HG02759 (cell line): ENCODE results near the gene RABL6.

Experiments used
- ATAC-seq: cut with Tn5 transposase; IDR thresholded peaks from one replicate; pipeline ENCODE4 v1.9.1; 2021; ENCODE audit warnings: mild to moderate bottlenecking, moderate library complexity; ENCODE audit not compliant: unreplicated experiment

The RABL6 gene

DNA sequence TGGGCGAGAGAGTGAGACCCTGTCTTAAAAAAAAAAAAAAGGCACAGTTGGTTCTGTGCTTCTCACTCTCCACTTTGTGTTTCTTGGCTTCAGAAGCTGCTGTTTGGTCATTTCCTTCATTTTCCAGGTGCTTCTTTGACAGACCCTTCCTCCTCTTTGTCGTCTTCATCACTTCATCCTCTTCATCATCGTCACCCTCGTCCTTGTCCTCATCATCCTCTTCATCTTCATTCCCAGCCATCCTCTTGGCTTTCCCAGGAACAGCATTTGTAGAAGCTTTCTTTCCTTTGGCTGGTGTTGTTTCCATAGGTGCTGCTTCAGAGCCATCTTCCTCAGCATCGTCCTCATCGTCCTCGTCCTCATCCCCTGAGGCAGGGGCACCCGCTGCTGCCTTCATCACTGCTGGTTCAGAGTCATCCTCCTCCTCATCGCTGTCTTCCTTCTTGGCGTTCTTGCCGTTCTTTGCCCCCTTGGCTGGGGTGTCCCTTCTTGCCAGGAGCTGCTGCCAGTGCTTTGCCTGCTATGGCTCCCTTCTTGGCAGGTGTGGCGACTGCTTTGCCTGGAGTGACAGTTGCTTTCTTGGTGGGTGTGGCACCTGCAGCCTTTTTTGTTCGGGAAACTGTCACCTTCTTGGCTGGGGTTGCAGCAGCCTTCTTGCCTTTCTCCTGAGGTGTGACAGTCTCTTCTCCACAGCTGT, 7.1 kb downstream of the RABL6 start:
- no peak for ATAC-seq

- no peak for ATAC-seq
Observed at GRCh38 chr9:136815422-136815782, 7.7 kb downstream of the RABL6 start.

- no peak for ATAC-seq
Observed at GRCh38 chr9:136820971-136821825, 13.4 kb downstream of the RABL6 start.

GRCh38 chr9:136821826-136822544, 14.2 kb downstream of the RABL6 start:
- ATAC-seq = no peak

- ATAC-seq = no peak
Observed at GRCh38 chr9:136823136-136824046, 15.6 kb downstream of the RABL6 start.

DNA sequence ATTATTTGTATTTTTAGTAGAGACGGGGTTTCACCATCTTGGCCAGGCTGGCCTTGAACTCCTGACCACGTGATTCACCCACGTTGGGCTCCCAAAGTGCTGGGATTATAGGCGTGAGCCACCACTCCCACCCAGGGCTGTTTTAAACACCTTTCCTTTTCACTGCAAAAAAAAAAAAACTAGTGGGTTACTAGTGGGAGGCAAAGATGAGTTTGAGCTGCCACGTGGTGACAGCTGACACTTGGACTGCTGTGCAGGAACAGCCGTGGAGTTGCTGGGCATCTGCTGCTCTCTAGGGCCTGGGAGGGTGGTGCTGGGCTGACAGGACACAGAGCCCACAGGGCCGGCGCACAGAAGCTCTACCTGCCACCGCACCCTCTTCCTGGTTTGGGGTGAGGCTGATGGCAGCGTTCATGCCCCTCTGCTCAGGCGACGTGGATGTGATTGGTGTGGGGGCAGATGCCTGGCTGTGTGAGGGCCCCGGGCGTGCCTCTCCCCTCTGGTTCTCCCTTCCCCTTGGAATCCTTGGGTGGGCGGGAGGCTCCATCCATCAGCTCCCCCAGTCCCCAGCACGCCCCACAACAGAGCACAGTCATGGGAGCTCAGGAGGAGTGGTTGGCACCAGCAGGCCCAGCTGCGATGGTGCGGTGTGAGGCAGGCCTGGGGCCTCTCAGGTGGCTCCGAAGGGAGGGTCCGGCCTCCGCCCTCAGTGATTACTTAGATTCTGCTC, 16.9 kb downstream of the RABL6 start:
- no peak for ATAC-seq

- no peak for ATAC-seq
Observed at GRCh38 chr9:136825295-136826187, 17.8 kb downstream of the RABL6 start.

GRCh38 chr9:136826188-136826541, 18.4 kb downstream of the RABL6 start:
- ATAC-seq = no peak

DNA sequence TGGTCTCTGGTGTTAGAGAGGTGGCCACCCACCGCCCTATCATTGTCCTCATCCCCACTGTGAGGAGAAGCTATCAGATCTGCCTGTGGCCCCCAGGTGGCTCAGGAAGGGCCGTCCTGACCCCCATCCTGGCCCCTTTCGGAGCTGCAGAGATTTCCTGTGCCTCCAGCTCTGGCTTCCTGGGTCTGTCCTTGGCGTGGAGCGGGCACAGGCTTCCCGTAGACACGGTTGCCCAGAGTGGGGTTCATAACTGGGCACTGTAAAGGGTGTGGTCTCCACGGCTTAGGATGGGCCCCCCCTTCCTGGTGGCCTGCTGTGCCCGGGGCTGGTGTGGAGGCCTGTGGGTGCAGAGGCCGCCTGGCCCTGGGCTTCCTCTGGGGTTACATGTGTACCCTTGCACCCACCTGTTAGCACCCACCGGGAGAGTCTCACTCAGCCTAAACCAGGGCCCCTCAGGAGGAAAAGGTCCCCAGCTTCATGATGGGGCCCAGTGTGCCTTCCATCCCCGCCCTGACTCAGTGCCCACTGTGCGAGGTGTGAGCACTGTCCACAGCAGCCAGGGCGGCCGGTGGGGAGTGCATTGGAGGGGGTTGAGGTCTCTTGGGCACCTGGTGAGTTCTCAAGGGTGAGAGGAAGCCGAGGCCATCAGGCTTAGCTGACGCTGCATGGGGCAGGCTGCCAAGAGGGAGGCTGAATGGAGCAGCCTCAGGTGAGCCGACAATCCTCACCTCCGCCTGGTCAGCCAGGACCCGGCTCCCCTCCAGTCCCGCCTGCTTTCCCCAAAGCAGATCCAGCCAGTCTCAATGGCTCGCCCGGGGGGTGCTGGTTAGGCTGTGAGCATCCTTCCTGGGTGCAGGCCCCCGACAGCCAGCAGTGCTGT, 19.2 kb downstream of the RABL6 start:
- no peak for ATAC-seq

- no peak for ATAC-seq
Observed at GRCh38 chr9:136827794-136828473, 20.2 kb downstream of the RABL6 start.

GRCh38 chr9:136828474-136829140, 20.9 kb downstream of the RABL6 start:
- ATAC-seq = no peak

- ATAC-seq = no peak
Observed at GRCh38 chr9:136829412-136829811, 21.7 kb downstream of the RABL6 start.

DNA sequence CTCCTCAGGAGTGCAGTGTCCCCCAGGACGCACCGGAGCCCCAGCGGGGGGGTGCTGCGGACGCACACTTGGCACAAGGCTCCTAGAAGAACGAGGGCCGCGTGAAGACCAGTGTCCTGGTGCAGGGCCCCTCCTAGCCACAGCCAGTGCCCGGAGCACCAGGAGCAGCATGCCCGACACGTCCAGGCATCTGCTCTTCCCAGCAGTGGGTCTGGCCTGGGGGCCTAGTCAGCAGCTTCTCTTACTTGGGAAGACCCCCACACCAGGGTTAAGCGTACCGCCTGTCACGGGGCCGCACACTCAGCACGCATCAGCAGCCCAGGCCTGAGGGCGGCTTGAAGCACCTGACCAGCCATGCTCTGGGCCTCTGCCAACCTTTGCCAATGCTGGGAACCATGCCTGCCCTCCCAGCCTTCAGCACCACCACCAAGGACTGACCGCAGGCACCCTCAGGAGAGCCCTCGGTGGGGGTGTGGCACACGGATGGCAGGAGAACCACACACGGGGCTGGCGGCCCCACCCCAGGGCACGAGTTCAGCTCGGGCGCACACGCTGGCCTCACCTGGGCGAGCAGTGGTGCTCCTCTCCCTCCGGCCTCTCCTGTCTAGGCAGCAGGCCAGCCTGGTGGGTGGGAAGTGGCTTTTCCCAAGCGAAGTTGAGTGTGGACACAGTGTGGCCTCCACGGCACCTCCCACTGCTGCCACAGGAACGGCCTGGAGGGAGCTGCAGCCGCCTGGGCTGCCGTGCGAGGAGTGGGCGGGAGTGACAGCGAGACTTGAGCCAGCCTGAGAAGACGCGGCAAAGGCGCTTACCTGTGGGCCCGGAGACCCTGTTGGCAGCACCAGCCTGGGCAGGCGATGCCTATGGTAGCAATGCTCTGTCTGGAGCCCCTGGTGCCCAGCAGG, 22.5 kb downstream of the RABL6 start:
- no peak for ATAC-seq

DNA sequence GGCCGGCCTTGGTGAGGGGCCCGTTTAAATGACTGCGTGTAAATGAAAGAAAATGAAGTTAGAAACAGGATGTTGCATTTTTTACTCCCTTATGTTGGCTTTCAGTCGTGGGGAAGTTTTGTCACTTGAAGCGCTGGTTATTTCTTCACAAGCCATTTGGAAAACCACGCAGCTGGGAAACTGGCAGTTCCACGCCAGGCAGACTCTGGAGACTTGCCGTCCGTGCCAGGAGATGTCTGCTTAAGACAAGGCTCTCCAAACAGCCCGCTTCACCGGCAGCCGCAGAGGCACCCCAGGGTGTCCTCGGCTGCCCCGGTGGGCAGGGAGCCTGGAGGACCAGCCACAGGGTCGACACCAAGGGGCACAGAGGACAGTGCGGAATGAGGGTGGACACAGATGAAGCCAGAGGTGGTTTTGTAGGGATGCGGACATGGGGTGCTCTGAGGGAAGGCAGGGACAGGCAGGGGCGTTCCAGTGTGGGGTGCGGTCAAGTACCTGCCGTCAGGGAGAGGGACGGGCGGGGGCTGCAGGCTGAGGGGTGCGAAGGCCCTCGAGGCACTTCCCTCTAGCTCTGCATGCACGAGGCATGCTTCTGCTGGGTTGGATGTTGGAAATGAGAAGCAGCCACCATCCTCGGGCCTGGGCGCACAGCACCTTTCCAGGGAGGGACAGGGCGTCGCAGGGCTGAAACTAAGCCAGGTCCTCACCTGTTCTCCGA, 23.4 kb downstream of the RABL6 start:
- no peak for ATAC-seq

DNA sequence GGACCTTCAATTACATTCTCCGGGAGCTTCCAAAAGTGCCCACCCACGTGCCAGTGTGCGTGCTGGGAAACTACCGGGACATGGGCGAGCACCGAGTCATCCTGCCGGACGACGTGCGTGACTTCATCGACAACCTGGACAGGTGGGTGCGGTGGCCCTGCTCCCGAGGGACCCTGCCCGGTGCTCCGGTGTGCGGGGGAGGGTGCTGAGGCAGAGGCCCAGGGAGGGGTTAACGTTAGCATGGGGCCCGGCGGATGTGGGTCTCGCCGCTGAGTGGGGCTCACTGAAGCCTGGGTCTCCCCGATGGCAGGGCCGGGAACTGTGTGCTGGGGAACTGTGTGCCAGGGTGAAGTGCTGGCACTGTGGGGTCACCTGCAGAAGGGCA, 24.0 kb downstream of the RABL6 start:
- no peak for ATAC-seq
